HG03280 (cell line): ENCODE measurements around the gene KIAA0232.
"Not testable (repeated sequence)": the region's sequence is repeated elsewhere in the genome, so short reads cannot be mapped to it uniquely, and the experiment has no call there.

ENCODE experiments used
- ATAC-seq: cut with Tn5 transposase; IDR thresholded peaks from one replicate; pipeline ENCODE4 v1.9.1; 2021; ENCODE audit warnings: mild to moderate bottlenecking, moderate library complexity; ENCODE audit not compliant: unreplicated experiment

The KIAA0232 gene

GRCh38 chr4:6775746-6776145 is 6.8 kb upstream of the KIAA0232 start:
- no peak for ATAC-seq

GRCh38 chr4:6776920-6777635 is 5.4 kb upstream of the KIAA0232 start:
- no peak for ATAC-seq

- ATAC-seq: no peak
Measured at GRCh38 chr4:6777636-6778281, 4.8 kb upstream of the KIAA0232 start.

- ATAC-seq: no peak
Measured at GRCh38 chr4:6778435-6778834, 4.1 kb upstream of the KIAA0232 start.

- no peak for ATAC-seq
Measured at GRCh38 chr4:6779667-6780565, 2.6 kb upstream of the KIAA0232 start.

GRCh38 chr4:6781113-6781512 is 1.4 kb upstream of the KIAA0232 start:
- ATAC-seq: no peak

- ATAC-seq: no peak
Measured at GRCh38 chr4:6781561-6781960, 966 bp upstream of the KIAA0232 start.

- no peak for ATAC-seq
Measured at GRCh38 chr4:6782846-6783110, 251 bp downstream of the KIAA0232 start.

GRCh38 chr4:6783111-6783981 is 819 bp downstream of the KIAA0232 start:
- peak; percentile 75 for ATAC-seq

GRCh38 chr4:6785572-6785925 is 3.0 kb downstream of the KIAA0232 start:
- no peak for ATAC-seq

- ATAC-seq: no peak
Measured at GRCh38 chr4:6788123-6788522, 5.6 kb downstream of the KIAA0232 start.

- ATAC-seq: not testable (repeated sequence)
Measured at GRCh38 chr4:6791245-6791644, 8.7 kb downstream of the KIAA0232 start.

GRCh38 chr4:6791796-6792195 is 9.3 kb downstream of the KIAA0232 start:
- not testable (repeated sequence) for ATAC-seq

GRCh38 chr4:6794189-6794588 is 11.7 kb downstream of the KIAA0232 start:
- ATAC-seq: no peak

- no peak for ATAC-seq
Measured at GRCh38 chr4:6795821-6796220, 13.3 kb downstream of the KIAA0232 start.

- not testable (repeated sequence) for ATAC-seq
Measured at GRCh38 chr4:6797368-6797767, 14.8 kb downstream of the KIAA0232 start.

- no peak for ATAC-seq
Measured at GRCh38 chr4:6799091-6799490, 16.6 kb downstream of the KIAA0232 start.

- no peak for ATAC-seq
Measured at GRCh38 chr4:6802025-6802424, 19.5 kb downstream of the KIAA0232 start.

- ATAC-seq: no peak
Measured at GRCh38 chr4:6802626-6803025, 20.1 kb downstream of the KIAA0232 start.

- no peak for ATAC-seq
Measured at GRCh38 chr4:6803246-6803645, 20.7 kb downstream of the KIAA0232 start.
